ENCODE results near the gene SHC2. TPM values are rescaled to one million over a fixed set of nuclear protein-coding genes. Genes with fewer than 3 reads are reported as not detected.

Gene SHC2
- polyA plus RNA-seq, 1 of the 3 experiments (the other 2 are of a cell fraction) = 0.64 TPM

- H3F3A ChIP-seq (replicated peaks; ENCODE audit: insufficient read depth) = peaks cover 7% of the 10 kb centered on the region
- peak overlapping the region; percentile 97 for H3K9ac ChIP-seq
- POLR2A ChIA-PET = interaction anchor here (0.9 kb wide), 1 partner anchor 17 kb away, joined by 7 read pairs; no protein-coding TSS in a partner anchor
- no peak for TF ChIP-seq REST (IDR thresholded peaks at IDR 0.05; ENCODE audit: low read depth, low read length)
- no peak for TF ChIP-seq YY1 (IDR thresholded peaks at IDR 0.05; ENCODE audit: low read depth)
- TF ChIP-seq SMC3 (IDR thresholded peaks at IDR 0.05; ENCODE audit: low read depth, low read length) = no peak
- no peak for TF ChIP-seq FOXM1 (IDR thresholded peaks at IDR 0.05; ENCODE audit: low read depth)
- TF ChIP-seq EP300 (IDR thresholded peaks at IDR 0.05; ENCODE audit: borderline replicate concordance in 1 of 2, low read depth in 1 of 2, low read length in 1 of 2) = no peak
- TF ChIP-seq GATA2 (CRISPR knock-in tag; IDR thresholded peaks at IDR 0.05) = no peak
- TF ChIP-seq FOSL2 (IDR thresholded peaks at IDR 0.05; ENCODE audit: borderline replicate concordance, low read depth) = no peak
- TF ChIP-seq TCF12 (IDR thresholded peaks at IDR 0.05) = no peak
- no peak for TF ChIP-seq ZBTB33 (IDR thresholded peaks at IDR 0.05; ENCODE audit: borderline replicate concordance, low read depth)
- TF ChIP-seq RAD21 (IDR thresholded peaks at IDR 0.05; ENCODE audit: low read length) = no peak
- TF ChIP-seq POLR2AphosphoS5 (IDR thresholded peaks at IDR 0.05; ENCODE audit: low read depth, low read length) = no peak
- DNase-seq = peak; percentile 70
- no peaks in the 10 kb centered on the region for H3K9me2 ChIP-seq
- H3K36me3 ChIP-seq (replicated peaks in 1 of 2; ENCODE audit: control insufficient read depth in 1 of 2, insufficient read depth in 2 of 2, low read length in 1 of 2) = no peaks in the 10 kb centered on the region
- WGBS (ENCODE audit: low lambda C conversion rate) = 43% methylated on average over 31 of the region's 61 CpGs
- peak overlapping the region; percentile 59; the same call in 1 of the 2 replicates for H2AFZ ChIP-seq (ENCODE audit: low read depth)
- peaks cover 0 to 7% of the 10 kb centered on the region in 2 experiments; a peak in 1 of 4 replicates for H3K4me1 ChIP-seq (ENCODE audit: control insufficient read depth in 1 of 2, insufficient read depth in 2 of 2, low read depth in 1 of 2, low read length in 1 of 2)
- no peaks in the 10 kb centered on the region for H3K9me3 ChIP-seq
- H3K27me3 ChIP-seq (ENCODE audit: insufficient read depth) = no peaks in the 10 kb centered on the region
- peak overlapping the region; percentile 9 to 64; a peak in 3 of 4 replicates for H3K27ac ChIP-seq (ENCODE audit: low read depth in 2 of 2, low read length in 1 of 2)
- no peaks in the 10 kb centered on the region for H3K79me2 ChIP-seq (ENCODE audit: insufficient read depth)
- no peaks in the 10 kb centered on the region for H4K20me1 ChIP-seq (ENCODE audit: insufficient read depth)
- CTCF ChIA-PET = interaction anchor here (0.9 to 2.7 kb wide), 4 partner anchors 10 to 21 kb away, joined by 4 to 11 read pairs (median 10); no protein-coding TSS in a partner anchor
- H3K4me2 ChIP-seq = peak overlapping the region; percentile 96
- H3K4me3 ChIP-seq (ENCODE audit: low read depth in 2 of 2, low read length in 1 of 2) = peak overlapping the region; percentile 84
Measured at GRCh38 chr19:489418-490196, 28.8 kb upstream of the SHC2 start.
